ENCODE measurements around the gene GPR42.
A peak's percentile ranks its signal among the peaks of the same experiment; 100 is the strongest.
"Not testable (repeated sequence)": the region's sequence is repeated elsewhere in the genome, so short reads cannot be mapped to it uniquely, and the experiment has no call there.

GPR42 gene

DNA sequence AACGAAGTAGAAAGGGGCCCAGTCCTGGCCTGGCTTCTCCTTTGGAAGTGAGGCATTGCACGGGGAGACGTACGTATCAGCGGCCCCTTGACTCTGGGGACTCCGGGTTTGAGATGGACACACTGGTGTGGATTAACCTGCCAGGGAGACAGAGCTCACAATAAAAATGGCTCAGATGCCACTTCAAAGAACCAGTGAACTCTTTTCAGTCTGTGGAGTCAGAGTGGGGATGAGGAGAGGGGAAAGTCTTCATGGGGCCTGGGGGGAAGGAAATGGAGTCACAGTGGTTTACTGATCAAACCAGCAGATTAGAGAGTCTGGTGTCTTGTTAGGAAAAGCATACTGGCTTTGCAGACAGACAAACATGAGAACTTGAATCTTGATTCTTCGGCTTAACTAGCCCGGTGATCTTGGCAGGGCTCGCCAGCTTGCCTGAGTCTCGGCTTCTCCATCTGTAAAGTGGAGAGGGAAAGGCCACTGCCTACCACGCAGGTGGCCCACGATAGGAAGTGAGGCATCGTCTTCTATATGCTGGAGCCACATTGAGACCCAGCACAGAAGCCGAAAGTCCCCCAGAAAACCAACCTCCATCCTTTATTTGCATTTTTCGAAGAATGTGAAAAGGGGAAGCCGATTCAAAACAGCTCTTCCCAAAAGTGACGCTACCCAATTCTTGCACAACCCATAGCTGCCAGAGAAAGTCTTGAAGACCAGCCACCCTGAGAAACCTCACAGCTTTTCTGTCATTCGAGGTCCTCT is 23.5 kb upstream of the GPR42 start, which contains the start of gene FFAR1:
TSS of gene FFAR1 (plus strand) at position 732 of the 759 bp plus-strand sequence. CDS start 3,650 bp downstream, outside the sequence.
- DNase-seq = no peak

DNA sequence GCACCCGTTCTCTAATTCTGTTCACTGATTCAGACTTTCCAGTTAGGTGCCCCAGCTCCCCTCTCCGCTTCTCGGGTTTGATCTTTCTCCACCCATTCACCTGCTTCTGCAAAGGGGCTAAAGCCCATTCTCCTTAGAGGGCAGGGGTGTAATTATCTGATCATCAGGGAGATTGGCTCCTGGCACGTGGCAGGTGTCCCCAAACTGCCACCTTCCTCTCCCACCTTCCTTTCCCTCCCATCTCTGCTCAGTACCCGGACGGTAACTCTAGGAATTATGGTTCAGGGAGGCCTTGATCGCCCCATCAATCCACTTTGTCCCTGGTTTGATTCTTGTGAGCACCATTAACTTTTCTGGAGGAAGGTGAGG is 23.0 kb upstream of the GPR42 start:
- DNase-seq = no peak

DNA sequence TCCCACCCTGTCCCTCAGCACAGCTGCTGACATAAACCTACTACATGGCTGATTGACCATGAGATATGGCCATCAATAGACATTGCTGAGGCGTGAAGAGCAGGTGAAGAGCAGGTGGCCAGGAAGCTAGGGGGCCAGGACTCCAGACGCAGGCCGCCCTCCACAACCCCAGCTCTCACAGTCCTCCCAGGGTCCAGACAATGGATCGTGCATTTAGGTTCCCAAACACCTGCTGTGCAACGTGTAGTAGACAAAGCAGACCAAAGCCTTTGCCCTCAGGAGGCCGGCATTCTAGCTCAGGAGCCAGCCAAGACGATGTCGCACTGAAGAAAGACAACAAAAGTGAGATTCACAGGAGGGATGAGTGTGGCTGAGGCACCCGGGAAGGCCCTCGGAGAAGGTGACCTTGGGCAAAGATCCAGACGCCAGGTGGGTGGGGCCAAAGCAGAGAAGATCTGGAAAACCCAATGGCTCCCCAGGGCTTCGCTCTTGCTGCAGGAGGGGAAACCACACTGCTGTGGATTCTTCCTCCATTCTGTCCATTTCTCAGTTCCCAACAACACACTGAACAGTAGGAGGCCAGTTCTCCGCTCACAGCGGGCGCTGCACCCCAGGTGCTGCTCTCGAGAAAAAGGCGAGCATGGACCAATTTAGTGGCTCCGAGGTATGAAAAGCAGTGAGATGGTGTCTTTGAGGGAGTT is 21.8 kb upstream of the GPR42 start:
- DNase-seq = no peak

DNA sequence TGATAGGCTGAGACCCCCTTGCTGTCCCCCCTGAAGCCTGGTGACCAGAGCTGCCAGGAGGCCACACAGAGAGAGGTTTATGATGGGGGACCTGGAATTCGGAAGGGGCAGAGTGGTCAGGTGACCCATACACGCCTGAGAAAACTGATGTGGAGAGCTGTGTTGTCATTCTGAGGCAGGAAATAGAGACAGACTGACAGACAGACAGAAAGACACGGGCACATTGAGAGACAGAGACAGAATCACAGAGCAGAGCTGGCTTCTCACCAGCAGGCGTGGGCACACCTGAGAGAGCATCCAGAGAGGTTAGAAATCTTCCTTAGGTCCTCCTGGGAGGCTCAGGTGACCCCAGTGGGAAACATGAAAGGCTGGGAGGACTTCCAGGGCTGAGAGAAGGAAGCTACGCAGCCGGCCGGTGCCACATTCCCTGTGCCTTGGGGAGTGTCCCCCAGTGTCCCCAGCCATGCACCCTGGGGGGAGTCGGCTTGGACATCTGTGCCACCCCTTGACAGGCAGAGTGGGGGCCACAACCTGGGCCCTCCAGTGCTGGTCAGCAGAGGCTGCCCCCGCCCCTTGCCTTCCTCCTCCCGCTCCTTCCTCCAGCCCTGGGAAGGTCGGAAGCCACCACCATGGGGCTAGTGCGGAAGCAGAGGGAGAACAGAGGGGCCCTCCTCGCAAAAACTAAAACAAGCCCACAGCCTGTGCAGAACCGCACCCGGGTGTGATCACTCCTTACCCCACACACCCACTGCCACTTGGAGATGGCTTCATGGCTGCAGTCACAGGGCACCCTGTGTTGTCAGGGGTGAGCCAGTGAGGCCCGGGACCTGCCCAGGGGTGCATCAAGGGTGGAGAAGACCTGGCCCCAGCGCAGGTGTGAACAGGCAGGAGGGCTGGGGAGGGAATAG is 21.0 kb upstream of the GPR42 start:
- no peak for DNase-seq

DNA sequence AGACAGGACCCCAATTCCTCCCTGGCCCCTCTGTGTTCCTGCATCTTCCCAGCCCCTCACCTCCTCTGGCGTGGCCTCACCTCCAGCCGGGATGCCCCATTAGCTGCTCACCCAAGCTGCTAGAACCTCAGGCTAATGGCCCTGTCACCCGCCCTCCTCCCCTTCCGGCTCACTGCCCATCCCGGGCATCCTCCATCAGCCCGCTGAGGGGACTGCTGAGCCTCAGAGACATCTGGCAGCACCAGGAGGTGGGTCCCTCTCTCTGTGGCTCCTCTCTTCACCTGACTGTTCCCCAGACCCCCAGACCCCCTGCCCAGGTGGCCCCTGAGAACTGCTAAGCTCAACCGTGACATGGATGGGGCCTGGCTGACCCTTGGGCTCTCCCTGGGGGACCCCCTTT is 20.3 kb upstream of the GPR42 start:
- no peak for DNase-seq

DNA sequence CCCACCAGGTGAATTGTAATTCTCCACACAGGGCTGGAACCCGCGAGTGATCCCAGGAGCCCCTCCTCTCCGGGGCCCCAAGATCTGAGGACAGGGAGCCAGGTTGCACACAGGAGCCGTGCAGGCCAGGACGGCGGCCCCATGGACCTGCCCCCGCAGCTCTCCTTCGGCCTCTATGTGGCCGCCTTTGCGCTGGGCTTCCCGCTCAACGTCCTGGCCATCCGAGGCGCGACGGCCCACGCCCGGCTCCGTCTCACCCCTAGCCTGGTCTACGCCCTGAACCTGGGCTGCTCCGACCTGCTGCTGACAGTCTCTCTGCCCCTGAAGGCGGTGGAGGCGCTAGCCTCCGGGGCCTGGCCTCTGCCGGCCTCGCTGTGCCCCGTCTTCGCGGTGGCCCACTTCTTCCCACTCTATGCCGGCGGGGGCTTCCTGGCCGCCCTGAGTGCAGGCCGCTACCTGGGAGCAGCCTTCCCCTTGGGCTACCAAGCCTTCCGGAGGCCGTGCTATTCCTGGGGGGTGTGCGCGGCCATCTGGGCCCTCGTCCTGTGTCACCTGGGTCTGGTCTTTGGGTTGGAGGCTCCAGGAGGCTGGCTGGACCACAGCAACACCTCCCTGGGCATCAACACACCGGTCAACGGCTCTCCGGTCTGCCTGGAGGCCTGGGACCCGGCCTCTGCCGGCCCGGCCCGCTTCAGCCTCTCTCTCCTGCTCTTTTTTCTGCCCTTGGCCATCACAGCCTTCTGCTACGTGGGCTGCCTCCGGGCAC is 19.3 kb upstream of the GPR42 start:
- DNase-seq = no peak

DNA sequence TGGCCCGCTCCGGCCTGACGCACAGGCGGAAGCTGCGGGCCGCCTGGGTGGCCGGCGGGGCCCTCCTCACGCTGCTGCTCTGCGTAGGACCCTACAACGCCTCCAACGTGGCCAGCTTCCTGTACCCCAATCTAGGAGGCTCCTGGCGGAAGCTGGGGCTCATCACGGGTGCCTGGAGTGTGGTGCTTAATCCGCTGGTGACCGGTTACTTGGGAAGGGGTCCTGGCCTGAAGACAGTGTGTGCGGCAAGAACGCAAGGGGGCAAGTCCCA is 18.8 kb upstream of the GPR42 start:
- DNase-seq = no peak

DNA sequence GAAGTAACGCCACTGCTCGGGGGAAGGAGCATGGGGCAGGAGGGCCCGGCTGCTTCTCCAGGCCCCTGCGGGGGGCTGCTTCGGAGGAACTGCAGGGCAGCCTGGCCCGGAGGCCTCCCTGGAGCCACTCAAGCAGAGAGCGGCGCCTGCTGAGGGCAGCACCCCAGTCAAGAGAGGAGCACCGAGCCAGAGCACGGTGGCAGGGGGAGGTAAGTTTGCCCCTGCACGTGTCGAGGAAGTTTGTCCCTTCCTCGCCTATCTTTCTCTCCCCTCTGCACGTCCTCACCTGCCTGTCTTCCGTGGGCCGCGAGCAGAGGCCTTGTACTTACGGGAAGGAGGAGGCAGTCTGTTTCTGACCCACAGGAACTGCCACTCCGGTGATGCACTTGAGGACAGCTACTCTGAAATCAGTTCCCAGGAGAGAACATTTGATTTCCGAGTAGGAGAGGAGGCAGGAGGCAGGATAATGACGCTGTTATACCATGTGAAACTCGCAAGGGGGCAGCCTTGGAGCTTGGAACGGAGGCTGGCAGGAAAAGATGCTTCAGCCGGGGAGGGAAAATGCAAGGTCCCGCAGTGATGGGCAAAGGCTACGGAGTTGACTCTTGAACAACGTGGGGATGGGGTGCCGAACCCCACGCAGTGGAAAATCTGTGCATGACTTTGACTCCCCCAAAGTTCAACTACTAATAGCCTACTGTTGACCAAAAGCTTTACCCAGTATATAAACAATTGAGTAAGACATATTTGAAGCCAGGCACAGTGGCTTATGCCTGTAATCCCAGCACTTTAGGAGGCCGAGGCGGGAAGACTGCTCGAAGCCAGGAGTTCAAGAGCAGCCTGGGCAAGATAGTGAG is 18.2 kb upstream of the GPR42 start:
- peak; percentile 44 to 63 for DNase-seq

DNA sequence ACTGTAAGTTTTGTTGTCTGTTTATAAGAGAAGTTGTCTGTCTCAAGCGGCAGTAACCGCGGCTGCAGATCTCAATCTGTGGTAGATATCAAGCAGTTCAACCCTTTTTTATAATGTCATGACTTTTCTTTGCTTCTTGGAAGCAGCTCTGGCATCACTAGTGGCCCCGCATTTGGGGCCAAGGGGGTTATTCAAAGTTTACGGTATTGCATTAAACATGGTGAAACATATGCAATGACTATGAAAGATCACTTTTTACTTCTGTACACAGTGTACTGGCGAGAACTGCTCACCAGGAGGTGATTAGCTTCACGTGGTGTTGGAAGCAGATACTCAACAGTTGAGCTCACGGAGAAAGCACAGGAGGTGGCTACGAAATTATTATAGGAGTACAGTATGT is 17.2 kb upstream of the GPR42 start:
- DNase-seq = no peak

DNA sequence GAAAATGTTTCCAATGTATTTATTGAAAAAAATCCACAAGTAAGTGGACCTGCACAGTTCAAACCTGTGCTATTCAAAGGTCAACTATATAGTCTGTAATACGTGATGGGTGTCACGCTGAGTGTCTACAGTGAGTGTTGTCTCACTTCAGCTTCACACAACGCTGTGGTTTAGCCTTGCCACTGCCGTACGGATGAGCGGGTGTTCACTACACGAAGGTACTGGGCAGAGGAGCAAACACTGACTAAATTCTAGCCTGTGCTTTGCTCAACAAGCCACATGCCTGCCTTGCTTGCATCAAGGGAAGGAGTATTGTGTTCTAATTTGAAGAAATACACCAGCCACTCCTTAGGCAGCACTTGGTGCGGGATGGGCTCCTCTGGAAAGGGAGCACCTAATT is 16.0 kb upstream of the GPR42 start:
- DNase-seq = no peak

DNA sequence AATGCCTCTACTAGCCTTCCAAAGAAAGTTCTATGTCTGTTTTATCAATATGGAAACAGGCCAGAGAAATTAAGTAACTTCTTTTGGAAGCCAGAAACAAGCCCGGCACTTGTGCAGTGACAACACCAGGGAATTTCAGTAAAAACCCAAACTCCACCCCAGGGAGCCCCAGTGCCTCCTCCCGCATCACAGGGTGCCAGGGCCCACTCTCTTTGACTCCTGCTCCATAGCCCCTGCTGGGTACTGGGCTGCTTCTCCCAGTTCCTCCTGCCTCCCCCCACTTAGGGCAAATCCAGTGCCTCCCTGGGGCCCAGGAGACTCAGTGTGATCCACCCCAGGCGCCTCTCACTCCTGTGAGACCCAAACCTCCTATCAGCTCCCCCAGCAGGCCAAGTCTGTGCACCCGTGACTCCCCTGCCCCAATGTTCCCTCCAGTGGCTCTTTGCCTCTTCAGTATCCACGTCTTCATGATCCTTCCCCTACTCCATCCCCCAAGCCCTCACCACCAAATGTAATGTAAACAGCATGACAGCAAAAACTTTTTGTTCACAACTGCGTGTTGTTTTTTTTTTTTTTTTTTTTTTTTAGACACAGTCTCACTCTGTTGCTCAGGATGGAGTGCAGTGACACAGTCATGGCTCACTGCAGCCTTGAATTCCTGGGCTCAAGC is 14.9 kb upstream of the GPR42 start:
- DNase-seq = no peak

DNA sequence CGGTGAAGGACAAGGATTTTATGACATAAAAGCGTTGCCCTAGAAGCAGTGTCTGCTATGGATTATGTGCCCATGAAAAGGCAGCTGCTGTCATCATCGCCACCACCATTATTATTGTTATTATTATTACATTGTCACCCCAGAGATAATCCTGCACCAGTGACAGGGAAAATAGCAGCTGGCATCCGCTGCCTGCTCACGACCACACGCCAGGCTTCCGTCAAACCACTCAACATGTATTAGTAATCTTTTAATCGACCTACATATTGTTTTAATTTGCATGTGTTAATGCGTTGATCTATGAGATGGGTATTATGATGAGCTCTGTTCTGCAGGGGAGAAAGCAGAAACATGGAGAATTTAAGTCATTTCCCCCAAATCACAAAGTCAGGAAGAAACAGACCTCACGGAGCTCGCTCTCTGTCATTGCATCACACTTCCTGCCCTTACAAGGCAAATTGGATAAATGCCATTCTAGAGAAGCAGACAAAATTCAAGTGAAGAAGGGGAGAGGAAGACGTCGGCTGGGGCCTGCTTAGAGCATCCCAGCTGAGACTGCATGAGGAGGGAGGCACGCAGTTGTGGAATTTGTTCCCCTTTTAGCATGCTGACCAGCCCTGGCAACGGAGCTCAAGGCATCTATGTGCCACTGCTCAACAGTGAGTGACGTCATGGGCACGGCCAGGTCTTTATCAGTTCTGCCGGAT is 12.8 kb upstream of the GPR42 start, which contains the start of gene FFAR3:
TSS of gene FFAR3 (plus strand) at position 594 of the 707 bp plus-strand sequence. CDS start 431 bp downstream, outside the sequence.
- DNase-seq = no peak

DNA sequence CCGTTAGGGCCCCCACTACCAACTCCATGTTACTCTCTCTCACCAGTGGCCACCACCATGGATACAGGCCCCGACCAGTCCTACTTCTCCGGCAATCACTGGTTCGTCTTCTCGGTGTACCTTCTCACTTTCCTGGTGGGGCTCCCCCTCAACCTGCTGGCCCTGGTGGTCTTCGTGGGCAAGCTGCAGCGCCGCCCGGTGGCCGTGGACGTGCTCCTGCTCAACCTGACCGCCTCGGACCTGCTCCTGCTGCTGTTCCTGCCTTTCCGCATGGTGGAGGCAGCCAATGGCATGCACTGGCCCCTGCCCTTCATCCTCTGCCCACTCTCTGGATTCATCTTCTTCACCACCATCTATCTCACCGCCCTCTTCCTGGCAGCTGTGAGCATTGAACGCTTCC is 12.0 kb upstream of the GPR42 start:
- DNase-seq = not testable (repeated sequence)

DNA sequence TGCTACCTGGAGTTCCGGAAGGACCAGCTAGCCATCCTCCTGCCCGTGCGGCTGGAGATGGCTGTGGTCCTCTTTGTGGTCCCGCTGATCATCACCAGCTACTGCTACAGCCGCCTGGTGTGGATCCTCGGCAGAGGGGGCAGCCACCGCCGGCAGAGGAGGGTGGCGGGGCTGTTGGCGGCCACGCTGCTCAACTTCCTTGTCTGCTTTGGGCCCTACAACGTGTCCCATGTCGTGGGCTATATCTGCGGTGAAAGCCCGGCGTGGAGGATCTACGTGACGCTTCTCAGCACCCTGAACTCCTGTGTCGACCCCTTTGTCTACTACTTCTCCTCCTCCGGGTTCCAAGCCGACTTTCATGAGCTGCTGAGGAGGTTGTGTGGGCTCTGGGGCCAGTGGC is 11.5 kb upstream of the GPR42 start:
- DNase-seq = not testable (repeated sequence)

DNA sequence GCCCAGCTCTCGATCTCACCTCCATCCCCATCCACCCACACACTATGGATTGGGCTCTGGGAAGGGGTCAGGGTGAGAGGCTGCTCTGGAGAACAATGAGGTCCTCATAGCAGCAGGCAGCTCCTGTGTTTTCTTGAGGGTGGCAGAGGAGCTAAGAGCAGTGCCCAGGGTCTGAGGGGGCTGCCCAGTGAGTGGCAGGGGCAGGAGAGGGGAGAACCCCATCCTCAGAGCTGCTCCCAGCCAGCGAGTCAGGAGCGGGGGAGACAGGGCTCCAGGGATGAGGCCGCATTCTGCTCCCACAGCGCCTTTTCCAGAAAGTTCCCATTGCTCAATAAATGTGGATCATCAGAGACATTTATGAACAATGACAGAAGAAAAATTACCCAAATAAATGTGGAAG is 10.8 kb upstream of the GPR42 start:
- DNase-seq = not testable (repeated sequence)

DNA sequence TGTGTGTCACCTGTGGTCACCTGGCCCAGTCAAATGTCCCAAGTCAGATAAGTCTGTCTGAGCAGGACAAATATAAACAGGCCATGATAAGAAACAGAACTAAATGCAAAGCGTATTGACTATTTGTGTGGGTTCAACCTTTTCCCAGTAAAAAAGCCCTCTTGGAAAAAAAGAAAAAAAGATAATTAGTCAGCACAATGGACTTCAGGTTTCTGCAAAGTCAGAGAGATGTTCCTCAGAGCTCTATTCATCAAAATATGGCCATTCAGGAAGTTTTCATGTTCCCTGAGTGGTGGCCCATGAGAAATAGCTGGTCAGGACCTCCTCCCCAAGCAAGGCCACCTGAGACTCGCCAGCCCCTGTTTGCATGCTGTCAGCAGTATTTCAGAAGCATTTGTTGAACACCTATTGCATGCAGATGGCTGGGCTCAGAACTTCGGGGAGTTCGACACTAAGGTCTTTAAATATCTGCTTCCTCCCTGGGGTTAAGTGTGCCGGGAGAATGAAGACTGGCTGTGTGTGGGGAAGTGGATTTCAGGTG is 9.9 kb upstream of the GPR42 start:
- DNase-seq = no peak

DNA sequence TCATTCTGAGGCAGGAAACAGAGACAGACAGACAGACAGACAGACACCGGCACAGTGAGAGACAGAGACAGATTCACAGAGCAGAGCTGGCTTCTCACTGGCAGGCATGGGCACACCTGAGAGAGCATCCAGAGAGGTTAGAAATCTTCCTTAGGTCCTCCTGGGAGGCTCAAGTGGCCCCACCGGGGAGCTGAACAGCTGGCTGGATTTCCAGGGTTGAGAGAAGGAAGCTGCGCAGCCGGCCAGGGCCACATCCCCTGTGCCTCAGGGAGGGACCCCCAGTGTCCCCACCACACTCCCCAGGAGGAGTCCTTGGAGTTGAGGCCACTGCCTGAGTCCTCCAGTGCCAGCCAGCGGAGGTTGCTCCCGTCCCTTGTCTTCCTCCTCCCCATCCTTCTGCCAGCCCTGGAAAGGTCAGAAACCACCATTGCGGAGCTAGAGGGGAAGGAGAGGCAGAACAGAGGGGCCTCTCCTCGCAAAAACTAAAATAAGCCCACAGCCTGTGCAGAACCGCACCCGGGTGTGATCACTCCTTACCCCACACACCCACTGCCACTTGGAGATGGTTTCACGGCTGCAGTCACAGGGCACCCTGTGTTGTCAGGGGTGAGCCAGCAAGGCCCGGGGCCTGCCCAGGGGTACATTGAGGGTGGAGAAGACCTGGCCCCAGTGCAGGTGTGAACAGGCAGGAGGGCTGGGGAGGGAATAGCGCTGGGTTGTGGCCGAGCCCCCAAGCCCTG is 8.4 kb upstream of the GPR42 start:
- DNase-seq = no peak

DNA sequence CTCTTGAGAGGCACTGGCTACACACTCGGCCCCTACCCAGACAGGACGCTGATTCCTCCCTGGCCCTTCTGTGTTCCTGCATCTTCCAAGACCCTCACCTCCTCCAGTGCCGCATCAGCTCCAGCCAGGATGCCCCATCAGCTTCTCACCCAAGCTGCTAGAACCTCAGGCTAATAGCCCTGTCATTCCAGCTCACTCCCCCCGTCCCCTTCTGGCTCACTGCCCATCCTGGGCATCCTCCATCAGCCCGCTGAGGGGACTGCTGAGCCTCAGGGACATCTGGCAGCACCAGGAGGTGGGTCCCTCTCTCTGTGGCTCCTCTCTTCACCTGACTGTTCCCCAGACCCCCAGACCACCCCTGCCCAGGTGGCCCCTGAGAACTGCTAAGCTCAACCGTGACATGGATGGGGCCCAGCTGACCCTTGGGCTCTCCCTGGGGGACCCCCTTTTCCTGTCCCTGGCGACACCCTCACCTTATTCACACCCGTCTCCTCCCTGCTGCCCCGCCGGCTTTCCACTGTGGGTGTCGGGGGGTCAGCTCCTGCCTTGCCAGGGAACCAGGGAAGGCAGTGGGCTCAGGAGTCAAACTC is 7.8 kb upstream of the GPR42 start:
- DNase-seq = no peak
